ENCODE measurements around the gene FAM187B.

The FAM187B gene

DNA sequence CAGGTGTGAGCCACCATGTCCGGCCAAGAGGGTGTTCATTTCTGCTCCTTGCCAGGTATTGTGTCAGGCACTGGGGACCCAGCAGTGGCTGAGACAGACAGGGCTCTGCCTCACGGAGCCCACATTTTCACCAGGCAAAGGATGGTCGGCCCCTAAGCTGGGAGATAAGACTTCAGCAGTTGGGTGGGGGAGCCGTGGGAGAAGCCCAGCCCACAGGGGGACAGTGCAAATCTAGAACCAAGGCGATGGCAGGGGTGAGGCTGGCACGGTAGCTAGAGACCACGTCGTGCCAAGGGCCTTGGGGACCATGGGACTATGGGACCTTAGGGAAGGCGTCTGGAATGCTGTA lies 28.5 kb upstream of the FAM187B start:
- POLR2A ChIA-PET = no interaction called here
- DNase-seq (ENCODE audit: extremely low spot score) = no peak
- TF ChIP-seq L3MBTL2 (conservative IDR thresholded peaks at IDR 0.05) (no peak), TARDBP (IDR thresholded peaks at IDR 0.05) (no peak)
- CTCF ChIA-PET = no interaction called here

GRCh38 chr19:35256566-35256965 lies 28.0 kb upstream of the FAM187B start:
- POLR2A ChIA-PET = interaction anchor here (1.8 kb wide), 1 partner anchor 8 kb away, joined by 6 read pairs; no protein-coding TSS in a partner anchor
- TF ChIP-seq HDGF (IDR thresholded peaks at IDR 0.05; ENCODE audit: borderline replicate concordance) (no peak), NFRKB (IDR thresholded peaks at IDR 0.05) (no peak), ZNF384 (IDR thresholded peaks at IDR 0.05) (no peak), FOXK2 (IDR thresholded peaks at IDR 0.05) (no peak), PKNOX1 (IDR thresholded peaks at IDR 0.05) (no peak), SP1 (IDR thresholded peaks at IDR 0.05) (no peak), SUZ12 (IDR thresholded peaks at IDR 0.05) (no peak), ARNT (IDR thresholded peaks at IDR 0.05) (no peak), CTBP1 (IDR thresholded peaks at IDR 0.05; ENCODE audit: borderline replicate concordance) (no peak), TARDBP (IDR thresholded peaks at IDR 0.05) (no peak), FOXA1 (IDR thresholded peaks at IDR 0.05) (no peak), FOXM1 (IDR thresholded peaks at IDR 0.05; ENCODE audit: borderline replicate concordance) (no peak), BHLHE40 (IDR thresholded peaks at IDR 0.05; ENCODE audit: borderline replicate concordance) (no peak), LEF1 (IDR thresholded peaks at IDR 0.05; ENCODE audit: borderline replicate concordance) (no peak), ELF4 (IDR thresholded peaks at IDR 0.05) (no peak), L3MBTL2 (conservative IDR thresholded peaks at IDR 0.05) (no peak)
- CTCF ChIA-PET = no interaction called here
- DNase-seq (ENCODE audit: extremely low spot score) = no peak

GRCh38 chr19:35254341-35255297 lies 26.1 kb upstream of the FAM187B start:
- TF ChIP-seq FOXM1 (IDR thresholded peaks at IDR 0.05; ENCODE audit: borderline replicate concordance) = no peak
- TF ChIP-seq HDGF (IDR thresholded peaks at IDR 0.05; ENCODE audit: borderline replicate concordance) = no peak
- no peak for TF ChIP-seq FOXK2 (IDR thresholded peaks at IDR 0.05)
- TF ChIP-seq FOXA1 (IDR thresholded peaks at IDR 0.05) = no peak
- TF ChIP-seq PKNOX1 (IDR thresholded peaks at IDR 0.05) = no peak
- no peak for TF ChIP-seq TARDBP (IDR thresholded peaks at IDR 0.05)
- TF ChIP-seq L3MBTL2 (conservative IDR thresholded peaks at IDR 0.05) = no peak
- no peak for TF ChIP-seq NFRKB (IDR thresholded peaks at IDR 0.05)

GRCh38 chr19:35253316-35254286 lies 25.1 kb upstream of the FAM187B start:
- POLR2A ChIA-PET = no interaction called here
- TF ChIP-seq HDGF (IDR thresholded peaks at IDR 0.05; ENCODE audit: borderline replicate concordance) (no peak), TARDBP (IDR thresholded peaks at IDR 0.05) (no peak), CTBP1 (IDR thresholded peaks at IDR 0.05; ENCODE audit: borderline replicate concordance) (no peak), SP1 (IDR thresholded peaks at IDR 0.05) (no peak), ELF4 (IDR thresholded peaks at IDR 0.05) (no peak), L3MBTL2 (conservative IDR thresholded peaks at IDR 0.05) (no peak), FOXM1 (IDR thresholded peaks at IDR 0.05; ENCODE audit: borderline replicate concordance) (no peak), ARNT (IDR thresholded peaks at IDR 0.05) (no peak)
- CTCF ChIA-PET = no interaction called here
- no peak for DNase-seq (ENCODE audit: extremely low spot score)

More at GRCh38 chr19:35254341-35255297, 26.1 kb upstream of the FAM187B start:
- CTCF ChIA-PET = no interaction called here
- POLR2A ChIA-PET = interaction anchor here (1.8 kb wide), 1 partner anchor 10 kb away, joined by 6 read pairs; no protein-coding TSS in a partner anchor
- no peak for DNase-seq (ENCODE audit: extremely low spot score)

DNA sequence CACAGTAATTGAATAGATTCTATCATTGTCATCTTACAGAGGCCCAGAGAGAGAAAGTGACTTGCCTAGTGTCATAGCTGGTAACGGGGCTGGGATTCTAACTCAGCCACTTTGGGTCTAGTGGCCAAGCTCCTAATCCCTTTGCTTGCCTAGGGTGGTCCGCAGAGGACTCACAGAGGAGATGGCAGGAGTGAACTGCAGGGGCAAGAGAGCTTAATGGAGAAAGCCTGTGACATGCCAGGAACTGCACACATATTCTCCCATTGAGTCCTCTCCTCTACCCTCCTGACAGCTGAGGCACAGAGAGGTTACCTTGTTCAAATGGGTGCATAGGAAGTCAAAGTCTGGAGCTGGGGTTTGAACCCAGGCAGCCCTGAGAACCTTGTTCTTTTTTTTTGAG lies 22.9 kb upstream of the FAM187B start:
- TF ChIP-seq PKNOX1 (IDR thresholded peaks at IDR 0.05) (no peak), SUZ12 (IDR thresholded peaks at IDR 0.05) (no peak), ELF4 (IDR thresholded peaks at IDR 0.05) (no peak), NFRKB (IDR thresholded peaks at IDR 0.05) (no peak), L3MBTL2 (conservative IDR thresholded peaks at IDR 0.05) (no peak), HDGF (IDR thresholded peaks at IDR 0.05; ENCODE audit: borderline replicate concordance) (no peak), ARNT (IDR thresholded peaks at IDR 0.05) (no peak), FOXA1 (IDR thresholded peaks at IDR 0.05) (no peak), FOXM1 (IDR thresholded peaks at IDR 0.05; ENCODE audit: borderline replicate concordance) (no peak), CTBP1 (IDR thresholded peaks at IDR 0.05; ENCODE audit: borderline replicate concordance) (no peak), FOXK2 (IDR thresholded peaks at IDR 0.05) (no peak), LEF1 (IDR thresholded peaks at IDR 0.05; ENCODE audit: borderline replicate concordance) (no peak), ZNF384 (IDR thresholded peaks at IDR 0.05) (no peak), SP1 (IDR thresholded peaks at IDR 0.05) (no peak), TARDBP (IDR thresholded peaks at IDR 0.05) (no peak), BHLHE40 (IDR thresholded peaks at IDR 0.05; ENCODE audit: borderline replicate concordance) (no peak)
- ChIA-PET POLR2A (interaction anchor here (1.1 to 2.1 kb wide), 2 partner anchors 10 to 15 kb away, joined by 4 to 5 read pairs; no protein-coding TSS in a partner anchor), CTCF (no interaction called here)
- no peak for DNase-seq (ENCODE audit: extremely low spot score)

All from HEK293T (cell line).